GM23338 (cell line): ENCODE results near the gene MROH7. TPM values are rescaled to one million over a fixed set of nuclear protein-coding genes. Genes with fewer than 3 reads are reported as not detected.

ENCODE experiments used
- ATAC-seq: fragments of 200-7000 bp; cut with Tn5 transposase; 3 replicates; pipeline ENCODE4 v1.9.1; 2020
- DNase-seq: peaks from one replicate; pipeline ENCODE4 v3.0.0-alpha.2; 2015; ENCODE audit warnings: low spot score
- H2AFZ ChIP-seq: fragments of 200-600 bp; sonication (generic); 2 replicates; pipeline ENCODE4 v1.8.0; 2016; ENCODE audit warnings: antibody characterized with exemption, mild to moderate bottlenecking, moderate library complexity
- H3F3A ChIP-seq: fragments of 200-600 bp; sonication (generic); replicated peaks from 2 replicates; pipeline ENCODE4 v1.8.0; 2017; ENCODE audit warnings: antibody characterized with exemption, mixed run types, low read depth
- H3K27ac ChIP-seq: fragments of 200-600 bp; sonication (generic); 2 replicates; pipeline ENCODE4 v1.6.1; 2016; ENCODE audit warnings: low read depth
- H3K27me3 ChIP-seq: fragments of 200-600 bp; sonication (generic); 2 replicates; pipeline ENCODE4 v1.8.0; 2016; ENCODE audit warnings: mild to moderate bottlenecking, mixed run types, moderate library complexity; ENCODE audit not compliant: insufficient read depth
- H3K36me3 ChIP-seq: fragments of 200-600 bp; sonication (generic); 2 replicates; pipeline ENCODE4 v1.8.0; 2016; ENCODE audit warnings: mild to moderate bottlenecking; ENCODE audit not compliant: insufficient read depth
- H3K4me1 ChIP-seq: fragments of 200-600 bp; sonication (generic); 2 replicates; pipeline ENCODE4 v1.8.0; 2016; ENCODE audit warnings: mild to moderate bottlenecking, moderate library complexity; ENCODE audit not compliant: insufficient read depth
- H3K4me2 ChIP-seq: fragments of 200-600 bp; sonication (generic); 2 replicates; pipeline ENCODE4 v1.7.1; 2017; ENCODE audit warnings: mixed run types
- H3K4me3 ChIP-seq: fragments of 200-600 bp; sonication (generic); 2 replicates; pipeline ENCODE4 v1.6.1; 2016; ENCODE audit warnings: mixed run types
- H3K79me2 ChIP-seq: fragments of 200-600 bp; sonication (generic); replicated peaks from 2 replicates; pipeline ENCODE4 v1.8.0; 2017; ENCODE audit warnings: mild to moderate bottlenecking; ENCODE audit not compliant: insufficient read depth
- H3K9me2 ChIP-seq: fragments of 200-600 bp; sonication (generic); 2 replicates; pipeline ENCODE4 v1.8.0; 2017; ENCODE audit not compliant: insufficient read depth
- H4K20me1 ChIP-seq: fragments of 200-600 bp; sonication (generic); replicated peaks from 2 replicates; pipeline ENCODE4 v1.8.0; 2017; ENCODE audit warnings: mild to moderate bottlenecking; ENCODE audit not compliant: insufficient read depth
- H3K27ac Mint-ChIP-seq: 2 replicates; pipeline ENCODE4 v1.8.0; 2020; ENCODE audit warnings: inconsistent platforms, mild to moderate bottlenecking, moderate library complexity, mixed read lengths
- H3K27me3 Mint-ChIP-seq: 3 replicates; pipeline ENCODE4 v1.8.0; 2022; ENCODE audit warnings: low read depth, mild to moderate bottlenecking, moderate library complexity, mixed read lengths, inconsistent platforms; ENCODE audit not compliant: insufficient read depth, poor library complexity
- H3K36me3 Mint-ChIP-seq: 3 replicates; pipeline ENCODE4 v1.8.0; 2021; ENCODE audit warnings: low read depth, mild to moderate bottlenecking, inconsistent platforms, moderate library complexity, mixed read lengths
- H3K4me1 Mint-ChIP-seq: 3 replicates; pipeline ENCODE4 v1.8.0; 2020; ENCODE audit warnings: mild to moderate bottlenecking, inconsistent platforms, mixed read lengths
- H3K4me3 Mint-ChIP-seq: 3 replicates; pipeline ENCODE4 v1.8.0; 2021; ENCODE audit warnings: moderate library complexity, mild to moderate bottlenecking, inconsistent platforms, mixed read lengths
- H3K9me3 Mint-ChIP-seq: 3 replicates; pipeline ENCODE4 v1.8.0; 2020; ENCODE audit warnings: moderate library complexity, mild to moderate bottlenecking, inconsistent platforms, mixed read lengths
- JUNB ChIP-seq: IDR thresholded peaks from one replicate; pipeline ENCODE4 v1.6.1; 2016; ENCODE audit warnings: antibody characterized with exemption; ENCODE audit not compliant: unreplicated experiment
- NANOG ChIP-seq: IDR thresholded peaks from 2 replicates; pipeline ENCODE4 v1.6.1; 2016; ENCODE audit warnings: antibody characterized with exemption, borderline replicate concordance
- POLR2AphosphoS5 ChIP-seq: IDR thresholded peaks from 2 replicates; pipeline ENCODE4 v1.6.1; 2016; ENCODE audit warnings: antibody characterized with exemption, low read depth
- STAT1 ChIP-seq: IDR thresholded peaks from one replicate; pipeline ENCODE4 v1.6.1; 2016; ENCODE audit warnings: antibody characterized with exemption; ENCODE audit not compliant: unreplicated experiment
- ZNF114 ChIP-seq: fragments of 250-450 bp; sonication (Bioruptor Pico); IDR thresholded peaks from 2 replicates; pipeline ENCODE4 v1.5.0; 2020; ENCODE audit warnings: mild to moderate bottlenecking, moderate library complexity
- ZNF331 ChIP-seq: fragments of 250-450 bp; sonication (Bioruptor Pico); IDR thresholded peaks from 2 replicates; pipeline ENCODE4 v1.5.0; 2020; ENCODE audit warnings: low read depth, mild to moderate bottlenecking, moderate library complexity
- polyA plus RNA-seq: library from polyadenylated mRNA; unstranded; fragments of >200 nt; fragmentation: Nextera tagmentation; extraction: Ambion mirVana; gene quantifications from 2 replicates; pipeline ENCODE4 v1.2.1, GENCODE V29; 2016
- total RNA-seq: library from RNA; depleted of rRNA; stranded (reverse); fragments of >200 nt; shearing (Covaris generic); gene quantifications from 2 replicates; pipeline ENCODE4 v1.2.3, GENCODE V29; 2014
- TF ChIP-seq, protein P1 (sequence below): IDR thresholded peaks from one replicate; pipeline ENCODE4 v1.6.1; 2018; ENCODE audit warnings: antibody characterized with exemption; ENCODE audit not compliant: unreplicated experiment
- TF ChIP-seq, protein P2 (sequence below), 2 experiments: fragments of 200-600 bp in 1 of 2; sonication (generic) in 1 of 2; conservative IDR thresholded peaks; 2 replicates each; pipeline versions ENCODE4 v1.5.1 to v1.6.1; 2016 to 2017; ENCODE audit warnings: antibody characterized with exemption in 2 of 2, low read depth in 2 of 2, mild to moderate bottlenecking in 2 of 2, moderate library complexity in 1 of 2
- TF ChIP-seq, protein P3 (sequence below): fragments of 250-450 bp; sonication (Bioruptor Pico); IDR thresholded peaks from 2 replicates; pipeline ENCODE4 v1.5.0; 2020; ENCODE audit warnings: mild to moderate bottlenecking, moderate library complexity
- TF ChIP-seq, protein P4 (sequence below): IDR thresholded peaks from 2 replicates; pipeline ENCODE4 v1.6.1; 2016; ENCODE audit warnings: antibody characterized with exemption

Gene MROH7
- total and polyA plus RNA-seq, 2 experiments from 2014 or later, result 0.17 TPM; not detected in 1

DNA sequence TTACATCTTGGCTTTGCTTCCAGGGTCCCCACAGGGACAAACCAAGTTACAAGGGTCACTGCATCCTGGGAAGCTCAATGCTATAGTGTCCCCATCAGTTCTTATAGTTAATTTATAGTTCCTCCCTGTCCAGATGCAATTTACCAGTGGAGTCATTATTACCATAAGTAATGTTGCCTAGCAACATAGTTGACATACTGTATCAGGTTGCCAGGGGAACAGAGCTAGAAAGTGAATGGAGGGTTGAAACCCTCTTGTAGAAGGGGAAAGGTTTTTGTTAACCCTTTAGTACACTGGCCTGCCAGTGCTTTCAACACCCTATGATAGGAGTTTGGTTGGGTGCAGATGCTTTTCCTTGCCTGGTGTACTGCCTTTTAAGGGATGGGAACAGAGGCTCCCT is 39.8 kb downstream of the MROH7 start:
- no peak overlapping the region for H3K27ac ChIP-seq

DNA sequence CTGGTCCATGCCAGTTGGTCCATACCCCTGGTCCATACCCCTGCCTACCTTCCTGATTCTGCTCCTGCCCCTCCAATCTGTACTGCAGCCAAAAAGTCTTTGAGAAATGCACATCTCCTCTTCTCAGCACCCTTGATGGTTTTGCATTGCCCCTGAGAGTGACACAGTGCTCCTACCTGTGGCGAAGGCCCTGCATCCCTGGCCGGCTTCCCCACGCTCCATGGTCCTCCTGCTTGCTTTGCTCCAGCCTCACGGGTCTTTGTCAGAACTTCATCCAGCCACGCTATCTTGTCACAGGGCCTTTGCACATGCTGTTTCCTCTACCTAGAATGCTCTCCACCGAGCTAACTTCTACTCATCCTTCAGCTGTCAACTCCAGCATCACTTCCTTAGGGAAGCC is 41.9 kb downstream of the MROH7 start:
- H3K4me1 ChIP-seq, result no peaks in the 10 kb centered on the region
- Mint-ChIP-seq H3K4me3 (no peak overlapping the region), H3K27me3 (peaks cover 7% of the 10 kb centered on the region), H3K9me3 (no peaks in the 10 kb centered on the region), H3K27ac (no peak overlapping the region), H3K4me1 (peaks cover 11% of the 10 kb centered on the region), H3K36me3 (no peaks in the 10 kb centered on the region)
- DNase-seq (no peak), ATAC-seq (no peak)
- no peak overlapping the region for H3K27ac ChIP-seq
- H3K36me3 ChIP-seq, result no peaks in the 10 kb centered on the region
- no peaks in the 10 kb centered on the region for H4K20me1 ChIP-seq
- no peak overlapping the region for H3K4me2 ChIP-seq
- no peak overlapping the region for H3K4me3 ChIP-seq
- H3K79me2 ChIP-seq, result no peaks in the 10 kb centered on the region
- no peaks in the 10 kb centered on the region for H3K9me2 ChIP-seq
- H3K27me3 ChIP-seq, result no peaks in the 10 kb centered on the region
- H2AFZ ChIP-seq, result no peak overlapping the region
- no peaks in the 10 kb centered on the region for H3F3A ChIP-seq
- TF ChIP-seq, protein P1, sequence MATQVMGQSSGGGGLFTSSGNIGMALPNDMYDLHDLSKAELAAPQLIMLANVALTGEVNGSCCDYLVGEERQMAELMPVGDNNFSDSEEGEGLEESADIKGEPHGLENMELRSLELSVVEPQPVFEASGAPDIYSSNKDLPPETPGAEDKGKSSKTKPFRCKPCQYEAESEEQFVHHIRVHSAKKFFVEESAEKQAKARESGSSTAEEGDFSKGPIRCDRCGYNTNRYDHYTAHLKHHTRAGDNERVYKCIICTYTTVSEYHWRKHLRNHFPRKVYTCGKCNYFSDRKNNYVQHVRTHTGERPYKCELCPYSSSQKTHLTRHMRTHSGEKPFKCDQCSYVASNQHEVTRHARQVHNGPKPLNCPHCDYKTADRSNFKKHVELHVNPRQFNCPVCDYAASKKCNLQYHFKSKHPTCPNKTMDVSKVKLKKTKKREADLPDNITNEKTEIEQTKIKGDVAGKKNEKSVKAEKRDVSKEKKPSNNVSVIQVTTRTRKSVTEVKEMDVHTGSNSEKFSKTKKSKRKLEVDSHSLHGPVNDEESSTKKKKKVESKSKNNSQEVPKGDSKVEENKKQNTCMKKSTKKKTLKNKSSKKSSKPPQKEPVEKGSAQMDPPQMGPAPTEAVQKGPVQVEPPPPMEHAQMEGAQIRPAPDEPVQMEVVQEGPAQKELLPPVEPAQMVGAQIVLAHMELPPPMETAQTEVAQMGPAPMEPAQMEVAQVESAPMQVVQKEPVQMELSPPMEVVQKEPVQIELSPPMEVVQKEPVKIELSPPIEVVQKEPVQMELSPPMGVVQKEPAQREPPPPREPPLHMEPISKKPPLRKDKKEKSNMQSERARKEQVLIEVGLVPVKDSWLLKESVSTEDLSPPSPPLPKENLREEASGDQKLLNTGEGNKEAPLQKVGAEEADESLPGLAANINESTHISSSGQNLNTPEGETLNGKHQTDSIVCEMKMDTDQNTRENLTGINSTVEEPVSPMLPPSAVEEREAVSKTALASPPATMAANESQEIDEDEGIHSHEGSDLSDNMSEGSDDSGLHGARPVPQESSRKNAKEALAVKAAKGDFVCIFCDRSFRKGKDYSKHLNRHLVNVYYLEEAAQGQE, result no peak
- TF ChIP-seq, protein P2, sequence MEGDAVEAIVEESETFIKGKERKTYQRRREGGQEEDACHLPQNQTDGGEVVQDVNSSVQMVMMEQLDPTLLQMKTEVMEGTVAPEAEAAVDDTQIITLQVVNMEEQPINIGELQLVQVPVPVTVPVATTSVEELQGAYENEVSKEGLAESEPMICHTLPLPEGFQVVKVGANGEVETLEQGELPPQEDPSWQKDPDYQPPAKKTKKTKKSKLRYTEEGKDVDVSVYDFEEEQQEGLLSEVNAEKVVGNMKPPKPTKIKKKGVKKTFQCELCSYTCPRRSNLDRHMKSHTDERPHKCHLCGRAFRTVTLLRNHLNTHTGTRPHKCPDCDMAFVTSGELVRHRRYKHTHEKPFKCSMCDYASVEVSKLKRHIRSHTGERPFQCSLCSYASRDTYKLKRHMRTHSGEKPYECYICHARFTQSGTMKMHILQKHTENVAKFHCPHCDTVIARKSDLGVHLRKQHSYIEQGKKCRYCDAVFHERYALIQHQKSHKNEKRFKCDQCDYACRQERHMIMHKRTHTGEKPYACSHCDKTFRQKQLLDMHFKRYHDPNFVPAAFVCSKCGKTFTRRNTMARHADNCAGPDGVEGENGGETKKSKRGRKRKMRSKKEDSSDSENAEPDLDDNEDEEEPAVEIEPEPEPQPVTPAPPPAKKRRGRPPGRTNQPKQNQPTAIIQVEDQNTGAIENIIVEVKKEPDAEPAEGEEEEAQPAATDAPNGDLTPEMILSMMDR (conservative IDR thresholded peaks at IDR 0.05; ENCODE audit: low read depth in 2 of 2), result no peak
- TF ChIP-seq NANOG, result no peak
- no peak for TF ChIP-seq JUNB
- TF ChIP-seq POLR2AphosphoS5, result no peak
- TF ChIP-seq ZNF331 (CRISPR knock-in tag), result no peak
- no peak for TF ChIP-seq ZNF114 (CRISPR knock-in tag)
- TF ChIP-seq, protein P3, sequence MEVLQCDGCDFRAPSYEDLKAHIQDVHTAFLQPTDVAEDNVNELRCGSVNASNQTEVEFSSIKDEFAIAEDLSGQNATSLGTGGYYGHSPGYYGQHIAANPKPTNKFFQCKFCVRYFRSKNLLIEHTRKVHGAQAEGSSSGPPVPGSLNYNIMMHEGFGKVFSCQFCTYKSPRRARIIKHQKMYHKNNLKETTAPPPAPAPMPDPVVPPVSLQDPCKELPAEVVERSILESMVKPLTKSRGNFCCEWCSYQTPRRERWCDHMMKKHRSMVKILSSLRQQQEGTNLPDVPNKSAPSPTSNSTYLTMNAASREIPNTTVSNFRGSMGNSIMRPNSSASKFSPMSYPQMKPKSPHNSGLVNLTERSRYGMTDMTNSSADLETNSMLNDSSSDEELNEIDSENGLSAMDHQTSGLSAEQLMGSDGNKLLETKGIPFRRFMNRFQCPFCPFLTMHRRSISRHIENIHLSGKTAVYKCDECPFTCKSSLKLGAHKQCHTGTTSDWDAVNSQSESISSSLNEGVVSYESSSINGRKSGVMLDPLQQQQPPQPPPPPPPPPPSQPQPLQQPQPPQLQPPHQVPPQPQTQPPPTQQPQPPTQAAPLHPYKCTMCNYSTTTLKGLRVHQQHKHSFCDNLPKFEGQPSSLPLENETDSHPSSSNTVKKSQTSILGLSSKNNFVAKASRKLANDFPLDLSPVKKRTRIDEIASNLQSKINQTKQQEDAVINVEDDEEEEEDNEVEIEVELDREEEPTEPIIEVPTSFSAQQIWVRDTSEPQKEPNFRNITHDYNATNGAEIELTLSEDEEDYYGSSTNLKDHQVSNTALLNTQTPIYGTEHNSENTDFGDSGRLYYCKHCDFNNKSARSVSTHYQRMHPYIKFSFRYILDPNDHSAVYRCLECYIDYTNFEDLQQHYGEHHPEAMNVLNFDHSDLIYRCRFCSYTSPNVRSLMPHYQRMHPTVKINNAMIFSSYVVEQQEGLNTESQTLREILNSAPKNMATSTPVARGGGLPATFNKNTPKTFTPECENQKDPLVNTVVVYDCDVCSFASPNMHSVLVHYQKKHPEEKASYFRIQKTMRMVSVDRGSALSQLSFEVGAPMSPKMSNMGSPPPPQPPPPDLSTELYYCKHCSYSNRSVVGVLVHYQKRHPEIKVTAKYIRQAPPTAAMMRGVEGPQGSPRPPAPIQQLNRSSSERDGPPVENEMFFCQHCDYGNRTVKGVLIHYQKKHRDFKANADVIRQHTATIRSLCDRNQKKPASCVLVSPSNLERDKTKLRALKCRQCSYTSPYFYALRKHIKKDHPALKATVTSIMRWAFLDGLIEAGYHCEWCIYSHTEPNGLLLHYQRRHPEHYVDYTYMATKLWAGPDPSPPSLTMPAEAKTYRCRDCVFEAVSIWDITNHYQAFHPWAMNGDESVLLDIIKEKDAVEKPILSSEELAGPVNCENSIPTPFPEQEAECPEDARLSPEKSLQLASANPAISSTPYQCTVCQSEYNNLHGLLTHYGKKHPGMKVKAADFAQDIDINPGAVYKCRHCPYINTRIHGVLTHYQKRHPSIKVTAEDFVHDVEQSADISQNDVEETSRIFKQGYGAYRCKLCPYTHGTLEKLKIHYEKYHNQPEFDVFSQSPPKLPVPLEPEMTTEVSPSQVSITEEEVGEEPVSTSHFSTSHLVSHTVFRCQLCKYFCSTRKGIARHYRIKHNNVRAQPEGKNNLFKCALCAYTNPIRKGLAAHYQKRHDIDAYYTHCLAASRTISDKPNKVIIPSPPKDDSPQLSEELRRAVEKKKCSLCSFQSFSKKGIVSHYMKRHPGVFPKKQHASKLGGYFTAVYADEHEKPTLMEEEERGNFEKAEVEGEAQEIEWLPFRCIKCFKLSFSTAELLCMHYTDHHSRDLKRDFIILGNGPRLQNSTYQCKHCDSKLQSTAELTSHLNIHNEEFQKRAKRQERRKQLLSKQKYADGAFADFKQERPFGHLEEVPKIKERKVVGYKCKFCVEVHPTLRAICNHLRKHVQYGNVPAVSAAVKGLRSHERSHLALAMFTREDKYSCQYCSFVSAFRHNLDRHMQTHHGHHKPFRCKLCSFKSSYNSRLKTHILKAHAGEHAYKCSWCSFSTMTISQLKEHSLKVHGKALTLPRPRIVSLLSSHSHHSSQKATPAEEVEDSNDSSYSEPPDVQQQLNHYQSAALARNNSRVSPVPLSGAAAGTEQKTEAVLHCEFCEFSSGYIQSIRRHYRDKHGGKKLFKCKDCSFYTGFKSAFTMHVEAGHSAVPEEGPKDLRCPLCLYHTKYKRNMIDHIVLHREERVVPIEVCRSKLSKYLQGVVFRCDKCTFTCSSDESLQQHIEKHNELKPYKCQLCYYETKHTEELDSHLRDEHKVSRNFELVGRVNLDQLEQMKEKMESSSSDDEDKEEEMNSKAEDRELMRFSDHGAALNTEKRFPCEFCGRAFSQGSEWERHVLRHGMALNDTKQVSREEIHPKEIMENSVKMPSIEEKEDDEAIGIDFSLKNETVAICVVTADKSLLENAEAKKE (CRISPR knock-in tag), result no peak
- no peak for TF ChIP-seq STAT1

More for the DNA sequence above, 39.8 kb downstream of the MROH7 start:
- H3K9me3 Mint-ChIP-seq, result no peaks in the 10 kb centered on the region
- Histone ChIP-seq H3F3A (no peaks in the 10 kb centered on the region), H3K79me2 (no peaks in the 10 kb centered on the region), H3K4me1 (no peaks in the 10 kb centered on the region), H3K9me2 (no peaks in the 10 kb centered on the region), H3K36me3 (no peaks in the 10 kb centered on the region), H4K20me1 (no peaks in the 10 kb centered on the region), H3K4me2 (no peak overlapping the region), H3K4me3 (no peak overlapping the region), H2AFZ (no peak overlapping the region), H3K27me3 (no peaks in the 10 kb centered on the region)
- H3K27me3 Mint-ChIP-seq, result peaks cover 7% of the 10 kb centered on the region
- H3K27ac Mint-ChIP-seq, result no peak overlapping the region
- H3K36me3 Mint-ChIP-seq, result no peaks in the 10 kb centered on the region
- H3K4me3 Mint-ChIP-seq, result no peak overlapping the region
- ATAC-seq (peak; percentile 42), DNase-seq (peak; percentile 70)
- H3K4me1 Mint-ChIP-seq, result peaks cover 11% of the 10 kb centered on the region
- TF ChIP-seq, protein P4, sequence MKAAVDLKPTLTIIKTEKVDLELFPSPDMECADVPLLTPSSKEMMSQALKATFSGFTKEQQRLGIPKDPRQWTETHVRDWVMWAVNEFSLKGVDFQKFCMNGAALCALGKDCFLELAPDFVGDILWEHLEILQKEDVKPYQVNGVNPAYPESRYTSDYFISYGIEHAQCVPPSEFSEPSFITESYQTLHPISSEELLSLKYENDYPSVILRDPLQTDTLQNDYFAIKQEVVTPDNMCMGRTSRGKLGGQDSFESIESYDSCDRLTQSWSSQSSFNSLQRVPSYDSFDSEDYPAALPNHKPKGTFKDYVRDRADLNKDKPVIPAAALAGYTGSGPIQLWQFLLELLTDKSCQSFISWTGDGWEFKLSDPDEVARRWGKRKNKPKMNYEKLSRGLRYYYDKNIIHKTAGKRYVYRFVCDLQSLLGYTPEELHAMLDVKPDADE, result no peak
